ENCODE results near the gene METTL2A. TPM values are rescaled to one million over a fixed set of nuclear protein-coding genes. Genes with fewer than 3 reads are reported as not detected.
"Not testable (repeated sequence)": the region's sequence is repeated elsewhere in the genome, so short reads cannot be mapped to it uniquely, and the experiment has no call there.

The METTL2A gene
- 10 to 100 TPM; 29.7 to 29.8 TPM for total RNA-seq

DNA sequence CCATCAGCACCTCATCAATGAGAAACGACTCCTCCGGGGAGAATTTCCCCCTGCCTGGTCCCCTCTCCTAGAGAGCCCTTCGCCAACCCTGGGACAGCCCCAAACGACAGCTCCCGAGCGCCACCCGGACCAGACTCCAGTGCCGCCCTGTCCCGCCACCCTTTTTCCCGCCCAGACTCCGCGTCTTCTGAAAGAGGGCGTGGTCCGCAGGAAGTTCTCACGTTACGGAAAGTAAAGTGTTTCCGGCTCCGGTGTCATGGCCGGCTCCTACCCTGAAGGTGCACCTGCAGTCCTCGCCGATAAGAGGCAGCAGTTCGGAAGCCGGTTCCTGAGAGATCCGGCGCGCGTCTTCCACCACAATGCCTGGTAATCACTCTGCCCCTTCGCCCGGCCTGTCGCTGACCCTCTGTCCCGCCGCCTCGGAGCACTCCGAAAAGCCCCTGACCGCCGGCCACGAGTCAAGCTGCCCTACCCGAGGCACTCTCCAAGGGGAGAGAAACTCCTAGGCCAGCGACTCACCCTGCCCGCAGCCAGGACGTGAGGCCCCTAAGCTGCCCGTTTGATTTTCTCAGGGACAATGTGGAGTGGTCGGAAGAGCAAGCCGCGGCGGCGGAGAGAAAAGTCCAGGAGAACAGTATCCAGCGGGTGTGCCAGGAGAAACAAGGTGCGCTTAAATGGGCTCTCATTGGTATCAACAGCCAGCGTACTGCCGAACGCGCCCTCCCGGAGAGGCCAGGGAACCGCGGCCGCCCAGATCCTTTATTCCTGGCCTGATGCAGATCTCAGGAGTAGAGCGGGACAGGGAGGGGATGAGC, at the start of gene METTL2A:
TSS of gene METTL2A (plus strand) at position 251 of the 815 bp plus-strand sequence. CDS start at position 257, 6 bp downstream.
- POLR2A ChIA-PET = interaction anchor here (0.7 to 1.3 kb wide), 3 partner anchors 13 to 71 kb away, joined by 3 read pairs; no protein-coding TSS in a partner anchor
- intact Hi-C loops (cut with micrococcal nuclease); H3K9me3 Mint-ChIP-seq; H3K27me3 Mint-ChIP-seq: not testable (repeated sequence)
- TF ChIP-seq, protein P1, sequence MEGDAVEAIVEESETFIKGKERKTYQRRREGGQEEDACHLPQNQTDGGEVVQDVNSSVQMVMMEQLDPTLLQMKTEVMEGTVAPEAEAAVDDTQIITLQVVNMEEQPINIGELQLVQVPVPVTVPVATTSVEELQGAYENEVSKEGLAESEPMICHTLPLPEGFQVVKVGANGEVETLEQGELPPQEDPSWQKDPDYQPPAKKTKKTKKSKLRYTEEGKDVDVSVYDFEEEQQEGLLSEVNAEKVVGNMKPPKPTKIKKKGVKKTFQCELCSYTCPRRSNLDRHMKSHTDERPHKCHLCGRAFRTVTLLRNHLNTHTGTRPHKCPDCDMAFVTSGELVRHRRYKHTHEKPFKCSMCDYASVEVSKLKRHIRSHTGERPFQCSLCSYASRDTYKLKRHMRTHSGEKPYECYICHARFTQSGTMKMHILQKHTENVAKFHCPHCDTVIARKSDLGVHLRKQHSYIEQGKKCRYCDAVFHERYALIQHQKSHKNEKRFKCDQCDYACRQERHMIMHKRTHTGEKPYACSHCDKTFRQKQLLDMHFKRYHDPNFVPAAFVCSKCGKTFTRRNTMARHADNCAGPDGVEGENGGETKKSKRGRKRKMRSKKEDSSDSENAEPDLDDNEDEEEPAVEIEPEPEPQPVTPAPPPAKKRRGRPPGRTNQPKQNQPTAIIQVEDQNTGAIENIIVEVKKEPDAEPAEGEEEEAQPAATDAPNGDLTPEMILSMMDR (IDR thresholded peaks at IDR 0.05) = peak; percentile 47
- peaks cover 29% of the 10 kb centered on the region for H3K4me1 Mint-ChIP-seq (ENCODE audit: low read depth)
- peaks cover 17% of the 10 kb centered on the region for H3K36me3 Mint-ChIP-seq (ENCODE audit: low read depth)
- ATAC-seq = peak; percentile 92
- CTCF ChIA-PET = interaction anchor here (1.3 kb wide), 1 partner anchor 13 kb away, joined by 3 read pairs; no protein-coding TSS in a partner anchor
- H3K27ac Mint-ChIP-seq = peak within 1 kb of the TSS; percentile 96
- peak within 1 kb of the TSS; percentile 97 for H3K4me3 Mint-ChIP-seq
- DNase-seq = peak; percentile 94

GRCh38 chr17:62380253-62380652, 43.4 kb upstream of the METTL2A start, which contains the start of gene EFCAB3:
EFCAB3 (plus strand) TSS chr17:62380553; CDS start chr17:62382980, 2,427 bp downstream.
- TF ChIP-seq, protein P1 (IDR thresholded peaks at IDR 0.05) = no peak
- no peak within 1 kb of the TSS for H3K4me3 Mint-ChIP-seq
- H3K27ac Mint-ChIP-seq = no peak within 1 kb of the TSS
- ATAC-seq (no peak), DNase-seq (no peak)
- H3K27me3 Mint-ChIP-seq = peaks cover 25% of the 10 kb centered on the region
- no peaks in the 10 kb centered on the region for H3K36me3 Mint-ChIP-seq (ENCODE audit: low read depth)
- intact Hi-C loops (cut with micrococcal nuclease) = no loop called here
- no peaks in the 10 kb centered on the region for H3K4me1 Mint-ChIP-seq (ENCODE audit: low read depth)
- CTCF ChIA-PET = no interaction called here
- POLR2A ChIA-PET = no interaction called here
- H3K9me3 Mint-ChIP-seq = no peaks in the 10 kb centered on the region

- CTCF ChIA-PET = no interaction called here
- no peak overlapping the region for H3K27ac Mint-ChIP-seq
- ATAC-seq = no peak
- POLR2A ChIA-PET = no interaction called here
- DNase-seq = no peak
- no peaks in the 10 kb centered on the region for H3K9me3 Mint-ChIP-seq
- H3K4me1 Mint-ChIP-seq (ENCODE audit: low read depth) = no peaks in the 10 kb centered on the region
- H3K4me3 Mint-ChIP-seq = no peak overlapping the region
- no peaks in the 10 kb centered on the region for H3K36me3 Mint-ChIP-seq (ENCODE audit: low read depth)
- intact Hi-C loops (cut with micrococcal nuclease) = no loop called here
- H3K27me3 Mint-ChIP-seq = peaks cover 22% of the 10 kb centered on the region
- TF ChIP-seq, protein P1 (IDR thresholded peaks at IDR 0.05) = no peak
Measured at GRCh38 chr17:62381561-62381960, 42.1 kb upstream of the METTL2A start.

DNA sequence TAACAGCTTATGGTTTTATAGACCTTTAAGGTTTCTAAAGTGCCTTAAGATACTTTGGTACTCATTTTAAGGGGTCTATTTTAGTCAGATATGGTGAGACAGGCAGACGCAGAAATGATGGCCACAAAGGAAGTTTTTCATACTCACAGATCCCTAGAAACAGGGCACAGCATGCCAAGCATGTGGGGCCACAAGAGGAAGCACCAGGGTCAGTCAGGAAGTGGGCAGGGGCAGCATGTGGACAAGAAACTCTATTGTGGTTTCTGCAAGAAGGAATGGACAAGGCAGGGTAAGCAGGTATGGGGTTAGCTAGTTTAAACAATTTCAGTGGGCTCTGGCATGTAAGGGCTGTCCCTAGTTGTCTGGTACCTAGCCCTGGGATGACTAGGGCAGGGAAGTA, 34.8 kb upstream of the METTL2A start:
- TF ChIP-seq, protein P1 (IDR thresholded peaks at IDR 0.05) = no peak
- peaks cover 12% of the 10 kb centered on the region for H3K27me3 Mint-ChIP-seq
- intact Hi-C loops (cut with micrococcal nuclease) = no loop called here
- H3K27ac Mint-ChIP-seq = no peak overlapping the region
- no peaks in the 10 kb centered on the region for H3K9me3 Mint-ChIP-seq
- H3K4me1 Mint-ChIP-seq (ENCODE audit: low read depth) = no peaks in the 10 kb centered on the region
- POLR2A ChIA-PET = no interaction called here
- H3K4me3 Mint-ChIP-seq = no peak overlapping the region
- CTCF ChIA-PET = no interaction called here
- ATAC-seq (no peak), DNase-seq (no peak)
- H3K36me3 Mint-ChIP-seq (ENCODE audit: low read depth) = no peaks in the 10 kb centered on the region

- Mint-ChIP-seq H3K27me3 (peaks cover 7% of the 10 kb centered on the region), H3K4me1 (ENCODE audit: low read depth) (no peaks in the 10 kb centered on the region), H3K36me3 (ENCODE audit: low read depth) (no peaks in the 10 kb centered on the region), H3K27ac (no peak overlapping the region), H3K9me3 (no peaks in the 10 kb centered on the region), H3K4me3 (no peak overlapping the region)
- intact Hi-C loops (cut with micrococcal nuclease) = no loop called here
- CTCF ChIA-PET = no interaction called here
- DNase-seq (no peak), ATAC-seq (no peak)
- POLR2A ChIA-PET = no interaction called here
- TF ChIP-seq, protein P1 (IDR thresholded peaks at IDR 0.05) = no peak
Measured at GRCh38 chr17:62392908-62393307, 30.8 kb upstream of the METTL2A start.
